Activated CD4-positive, alpha-beta T cell treated with anti-CD3 and anti-CD28 coated beads for 24 hours (primary cell): Measurements from ENCODE around the gene SIPA1L3.

Experiments
- DNase-seq, 2 donors: peaks; one replicate each; pipeline ENCODE4 v3.0.0-alpha.2; 2020; ENCODE audit warnings: low read depth in 2 of 2

SIPA1L3 gene

DNA sequence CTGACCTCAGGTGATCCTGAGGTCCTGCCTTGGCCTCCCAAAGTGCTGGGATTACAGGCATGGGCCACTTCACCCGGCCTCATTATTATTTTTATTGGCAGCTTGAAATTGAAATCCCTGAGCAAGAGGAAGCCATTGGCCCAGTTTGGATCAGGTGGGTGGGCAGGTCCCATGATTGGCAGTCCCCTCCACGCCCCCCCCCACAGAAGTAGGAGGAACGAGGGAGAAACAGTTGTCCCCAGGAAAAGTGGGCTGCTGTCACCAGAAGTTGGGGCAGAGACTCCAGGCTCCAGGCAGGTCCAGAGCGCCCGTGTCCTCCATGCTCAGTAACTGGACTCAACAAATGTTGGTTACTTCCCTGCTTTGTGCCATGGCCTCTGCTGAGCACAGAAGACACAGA lies 70.4 kb downstream of the SIPA1L3 start:
- no peak for DNase-seq

- DNase-seq: no peak
These were observed 71.0 kb downstream of the SIPA1L3 start for GRCh38 chr19:37977992-37978391.

GRCh38 chr19:37979547-37980082 lies 72.6 kb downstream of the SIPA1L3 start:
- DNase-seq: no peak

DNA sequence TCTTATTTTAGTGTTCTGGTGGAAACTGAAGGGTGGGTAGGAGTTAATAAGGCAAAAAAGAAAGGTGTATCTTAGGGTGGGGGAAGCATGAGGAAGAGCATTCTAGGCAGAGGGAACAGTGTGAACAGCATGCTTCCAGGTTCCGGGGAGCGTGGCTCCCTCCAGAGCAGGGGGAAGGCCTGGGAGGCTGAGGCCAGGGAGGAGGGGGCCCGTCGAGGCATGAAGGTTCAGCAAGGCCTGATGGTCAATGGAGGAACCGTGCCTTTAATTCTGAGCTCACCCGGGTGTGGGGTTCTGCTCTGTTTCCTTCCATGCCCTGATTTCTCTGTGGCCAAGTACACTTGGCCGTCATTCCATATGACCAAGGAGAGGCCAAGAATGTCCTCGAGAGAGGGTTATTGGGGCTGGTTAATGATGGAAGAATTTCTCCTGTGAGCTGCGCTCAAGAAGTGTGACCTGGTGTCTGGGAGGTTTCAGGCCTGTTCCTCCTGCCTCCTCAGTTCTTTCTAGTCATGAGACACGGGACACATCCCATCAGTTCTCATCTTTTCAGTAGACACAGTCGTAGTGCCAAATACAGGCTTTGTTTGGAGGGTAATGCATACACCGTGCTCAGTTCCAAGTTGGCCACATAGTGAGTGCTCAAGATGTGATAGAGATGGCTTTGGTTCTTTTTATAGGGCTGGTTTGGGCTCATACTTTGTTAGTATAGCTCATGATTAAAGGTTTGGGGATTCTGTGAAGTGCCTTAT lies 73.6 kb downstream of the SIPA1L3 start:
- DNase-seq: no peak

DNA sequence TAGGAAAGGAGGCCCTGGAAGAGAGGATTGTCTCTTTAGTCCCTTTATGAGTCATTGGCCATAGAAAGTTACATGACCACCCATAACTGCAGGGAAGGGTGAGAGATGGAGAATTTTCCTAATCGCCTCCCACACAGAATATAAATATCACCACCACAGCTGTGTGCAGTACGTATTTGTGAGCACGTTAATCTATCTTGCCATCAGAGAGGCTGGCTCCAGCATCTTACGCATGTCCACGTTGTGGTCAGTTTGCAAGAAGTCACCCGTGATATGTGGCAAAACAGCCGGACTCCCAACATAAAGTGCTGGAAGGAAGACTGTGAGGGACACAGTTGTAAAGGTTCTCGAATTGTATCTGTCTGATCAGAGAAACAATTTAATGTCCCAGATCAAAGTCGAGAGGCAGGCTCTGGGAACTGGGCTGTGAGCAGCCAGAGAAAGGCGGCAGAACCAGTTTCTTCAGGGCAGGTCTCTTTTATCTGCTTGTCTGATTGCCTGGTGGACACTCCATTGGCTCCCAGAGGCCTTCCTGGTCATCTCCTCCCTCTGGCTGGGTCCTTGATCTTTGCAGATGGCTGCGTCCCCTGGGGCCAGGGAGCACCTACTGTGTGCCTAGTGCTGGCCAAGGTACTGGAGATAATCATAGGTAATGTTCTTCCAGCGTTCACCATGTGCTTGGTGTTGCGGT lies 74.9 kb downstream of the SIPA1L3 start:
- no peak for DNase-seq

DNA sequence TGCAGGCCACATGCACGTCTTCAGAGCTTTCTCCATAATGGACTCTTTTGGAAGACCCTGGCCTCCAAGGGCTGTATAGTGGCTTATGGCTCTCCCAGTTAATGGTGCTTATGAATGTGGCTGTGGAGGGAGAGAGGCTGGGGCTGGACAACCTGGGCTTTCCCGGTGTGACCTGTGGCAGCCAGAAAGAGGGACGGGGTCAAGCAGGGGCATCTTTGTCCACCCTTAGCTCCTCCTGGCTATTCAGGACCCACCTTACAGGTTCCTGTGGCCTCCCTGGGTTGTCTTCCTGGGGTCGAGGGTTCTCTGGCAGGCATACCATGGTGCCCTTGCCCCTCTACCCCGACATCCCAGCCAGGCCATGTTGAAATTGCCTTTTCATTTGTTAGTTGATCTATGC lies 75.6 kb downstream of the SIPA1L3 start:
- no peak for DNase-seq

- no peak for DNase-seq
These were observed 76.1 kb downstream of the SIPA1L3 start for GRCh38 chr19:37983153-37983552.

DNA sequence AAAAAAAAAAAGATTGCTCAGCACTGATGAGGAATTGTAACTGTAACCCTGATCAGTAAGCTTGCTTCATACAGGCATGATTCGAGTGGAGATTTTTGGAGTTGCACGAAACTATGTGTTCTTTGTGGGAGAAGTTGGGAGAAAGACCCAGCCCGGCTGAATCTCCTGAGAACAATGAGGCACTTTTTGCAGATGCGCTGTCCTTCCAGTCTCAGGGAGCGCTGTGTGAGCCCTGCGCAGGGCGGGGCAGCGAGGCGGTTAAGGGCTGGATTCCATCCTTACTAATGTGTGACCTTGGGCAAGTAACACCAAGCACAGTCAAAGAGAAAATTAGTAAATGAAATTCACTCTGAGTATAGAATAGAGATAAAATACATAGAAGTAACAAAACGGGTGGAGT lies 76.9 kb downstream of the SIPA1L3 start:
- no peak for DNase-seq

DNA sequence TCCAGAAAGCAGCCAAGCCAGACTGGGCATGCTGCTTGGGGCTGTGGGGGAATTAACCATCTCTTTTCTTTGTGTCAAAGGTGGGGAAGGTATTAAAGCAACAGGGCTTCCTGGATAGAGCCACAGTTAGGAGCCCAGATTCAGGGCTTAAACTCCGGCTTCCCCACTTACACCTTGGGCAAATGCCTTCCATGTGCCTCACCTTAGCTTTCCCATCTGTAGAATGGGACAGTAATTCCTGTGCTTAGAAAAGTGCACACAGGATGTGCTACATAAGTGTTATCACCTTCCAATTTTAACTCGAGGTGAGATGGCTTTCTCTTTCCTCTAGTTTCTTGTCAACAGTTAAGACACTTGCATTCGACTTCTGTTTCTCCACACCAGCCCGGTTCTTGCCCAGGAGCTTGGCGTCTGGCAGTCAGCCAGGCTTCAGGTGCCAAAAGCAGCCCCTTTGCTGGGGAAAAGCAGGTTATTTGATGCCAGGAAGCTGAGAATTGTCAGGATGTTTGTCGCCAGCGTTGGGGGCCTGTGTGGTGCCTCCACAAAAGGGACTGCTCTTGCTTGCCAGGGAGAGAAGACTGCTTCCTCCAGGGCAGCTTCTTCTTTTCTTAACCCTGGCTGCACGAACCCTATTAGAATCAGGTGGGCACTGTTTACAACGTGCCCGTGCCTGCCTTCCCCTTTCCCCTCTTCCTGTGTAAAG lies 79.2 kb downstream of the SIPA1L3 start:
- no peak for DNase-seq

- no peak for DNase-seq
These were observed 80.6 kb downstream of the SIPA1L3 start for GRCh38 chr19:37987356-37988332.

GRCh38 chr19:37988758-37989635 lies 82.0 kb downstream of the SIPA1L3 start:
- DNase-seq: no peak

- no peak for DNase-seq
These were observed 82.8 kb downstream of the SIPA1L3 start for GRCh38 chr19:37989855-37990254.

DNA sequence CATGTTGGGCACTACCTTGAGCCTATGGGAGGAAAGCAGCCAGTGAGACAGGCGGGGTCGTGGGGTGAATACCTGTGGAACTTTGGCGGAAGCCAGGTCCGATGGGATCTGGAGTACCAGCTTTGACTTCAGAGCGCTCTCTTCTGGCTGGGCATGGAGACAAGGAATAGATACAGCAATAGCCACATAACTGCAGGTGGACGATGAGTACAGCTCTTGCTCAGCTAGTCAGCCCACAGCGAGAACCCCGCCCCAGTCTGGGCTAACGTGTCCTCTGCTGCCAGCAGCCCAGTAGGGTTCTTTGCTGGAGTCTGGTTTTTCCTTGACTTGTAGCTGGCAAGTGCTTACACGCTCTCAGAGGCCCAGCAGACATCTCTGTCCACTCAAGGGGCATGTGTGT lies 83.4 kb downstream of the SIPA1L3 start:
- DNase-seq: no peak

DNA sequence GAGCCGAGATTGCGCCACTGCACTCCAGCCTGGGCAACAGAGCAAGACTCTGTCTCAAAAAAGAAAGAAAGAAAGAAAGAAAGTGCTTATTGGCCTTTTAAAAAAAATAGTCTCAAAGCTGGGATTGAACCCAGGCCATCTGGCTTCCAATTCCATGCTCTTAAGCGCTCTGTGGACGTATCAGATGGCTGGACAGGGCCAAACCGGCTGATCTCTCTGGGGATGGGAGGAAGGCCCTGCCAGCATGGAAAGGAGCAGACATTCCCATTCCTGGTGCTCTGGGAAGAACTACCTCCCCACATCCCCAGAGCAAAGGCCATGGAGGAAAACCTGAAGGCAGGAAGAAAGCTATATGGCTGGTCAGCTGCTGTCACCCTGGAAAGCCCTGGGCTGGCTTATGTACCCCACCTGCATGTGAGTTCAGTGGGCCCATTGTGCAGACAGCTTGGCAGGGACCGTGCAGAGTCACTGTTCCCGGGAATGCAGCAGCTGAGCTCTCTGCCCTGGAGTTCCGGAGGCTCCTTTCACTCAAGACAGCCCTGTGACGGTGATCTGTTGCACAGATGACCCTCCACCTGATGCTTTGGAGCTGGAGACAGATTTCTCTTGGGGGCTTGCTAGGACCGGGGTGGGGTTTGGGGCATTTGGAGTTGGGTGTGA lies 84.3 kb downstream of the SIPA1L3 start:
- DNase-seq: no peak

GRCh38 chr19:37991841-37992248 lies 84.8 kb downstream of the SIPA1L3 start:
- no peak for DNase-seq

GRCh38 chr19:37992761-37993160 lies 85.8 kb downstream of the SIPA1L3 start:
- no peak for DNase-seq

- no peak for DNase-seq
These were observed 87.8 kb downstream of the SIPA1L3 start for GRCh38 chr19:37994823-37995130.

- DNase-seq: no peak
These were observed 88.3 kb downstream of the SIPA1L3 start for GRCh38 chr19:37995346-37995745.

GRCh38 chr19:37997911-37998344 lies 90.9 kb downstream of the SIPA1L3 start:
- no peak for DNase-seq

- DNase-seq: no peak
These were observed 91.8 kb downstream of the SIPA1L3 start for GRCh38 chr19:37998801-37999308.
